Urothelium cell line (cell line): ENCODE results near the gene EEFSEC.

Experiments
- DNase-seq: peaks from one replicate; pipeline ENCODE4 v3.0.0; 2011; ENCODE audit warnings: low spot score, mixed read lengths
- FAIRE-seq: peaks from 2 replicates; lab custom pipeline; 2011; peaks lifted over from hg19 to GRCh38; lab: Jason Lieb, UNC

Gene EEFSEC

DNA sequence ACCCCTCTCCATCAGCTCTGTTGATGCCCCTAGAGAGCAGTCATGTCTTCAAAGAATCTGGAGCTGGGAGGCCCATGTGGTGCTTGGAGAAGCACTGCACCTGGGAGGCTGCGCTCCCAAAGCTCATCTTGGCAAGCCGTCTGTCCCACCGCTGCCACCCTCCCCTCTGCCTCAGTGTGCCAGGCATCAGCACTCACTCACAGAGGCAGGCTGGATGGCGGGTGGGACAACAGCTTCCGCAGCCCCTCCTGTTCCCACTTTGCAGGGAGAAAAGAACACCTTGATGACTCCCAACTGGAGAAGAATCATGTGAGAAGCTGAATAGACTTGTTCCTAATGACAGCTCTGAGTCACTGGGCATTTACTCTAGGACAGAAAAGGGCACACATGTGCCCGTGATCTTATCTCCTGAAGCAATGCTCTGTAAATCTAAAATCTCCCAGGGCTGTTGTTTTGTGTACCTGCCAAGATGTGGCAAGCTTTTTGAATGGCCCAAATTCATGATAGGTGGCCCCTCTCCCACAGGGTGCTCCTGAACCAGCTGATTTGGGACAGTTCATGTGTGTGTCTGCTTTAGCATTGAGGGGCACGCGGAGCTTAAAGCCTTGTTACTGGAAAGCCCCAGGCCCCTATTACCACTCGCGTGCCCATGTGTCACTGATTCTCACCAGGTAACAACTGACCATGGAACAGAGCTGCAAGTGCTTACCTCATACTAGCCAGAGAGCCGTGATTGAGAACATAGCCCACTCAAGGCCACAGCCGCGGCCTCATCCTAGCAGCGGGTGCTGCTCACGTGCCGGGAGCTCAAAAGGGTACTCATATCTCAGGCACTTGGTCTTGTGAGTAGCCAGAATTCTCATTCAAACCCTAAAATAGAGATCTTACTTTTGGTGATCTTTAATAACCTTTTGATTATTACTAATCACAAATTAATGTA lies 209.0 kb downstream of the EEFSEC start:
- no peak for FAIRE-seq
- no peak for DNase-seq

- DNase-seq = no peak
- FAIRE-seq = no peak
Measured at GRCh38 chr3:128364291-128364690, 211.0 kb downstream of the EEFSEC start.

GRCh38 chr3:128364808-128365360 lies 211.6 kb downstream of the EEFSEC start:
- FAIRE-seq = no peak
- DNase-seq = no peak

DNA sequence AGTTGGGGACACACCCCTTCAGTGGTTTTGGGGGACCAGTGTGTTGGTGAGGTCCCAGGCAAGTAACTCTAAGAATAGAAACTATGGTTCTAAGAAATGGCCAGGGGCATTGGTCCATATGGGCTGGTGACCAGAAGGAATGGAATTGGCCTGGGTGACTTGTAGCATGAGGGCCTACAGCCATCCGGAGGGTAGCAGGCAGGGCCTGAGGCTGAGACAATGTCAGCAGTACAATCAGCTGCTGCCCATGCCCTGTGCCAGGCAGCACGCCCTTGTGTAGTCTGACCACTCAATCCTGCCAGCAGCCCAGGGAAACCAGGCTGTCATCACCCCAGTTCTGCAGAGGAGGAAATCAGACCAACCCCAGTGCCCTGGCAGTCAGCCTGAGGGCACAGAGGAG lies 212.9 kb downstream of the EEFSEC start:
- DNase-seq (no peak), FAIRE-seq (no peak)

GRCh38 chr3:128366652-128367051 lies 213.4 kb downstream of the EEFSEC start:
- no peak for DNase-seq
- FAIRE-seq = no peak

GRCh38 chr3:128367221-128367620 lies 213.9 kb downstream of the EEFSEC start:
- no peak for DNase-seq
- FAIRE-seq = no peak

DNA sequence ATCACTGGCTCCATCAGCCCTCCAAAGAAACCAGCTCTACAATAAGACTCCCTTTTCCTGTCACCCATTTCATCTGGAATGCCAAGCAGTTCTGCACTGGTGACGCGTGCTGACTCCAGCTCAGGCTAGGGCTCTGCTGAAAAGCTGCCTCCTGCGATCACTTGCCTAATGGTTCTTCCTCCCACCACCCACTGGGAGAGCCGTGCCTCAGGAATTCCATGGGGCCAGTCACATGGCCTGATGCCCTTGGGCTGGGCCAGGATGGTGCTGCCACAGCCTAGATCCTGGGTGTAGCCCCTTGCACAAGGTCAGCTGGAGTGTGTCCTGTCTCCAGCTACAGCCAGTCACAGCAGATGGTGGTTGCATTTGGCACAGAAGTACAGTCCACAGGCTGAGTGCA lies 214.5 kb downstream of the EEFSEC start:
- FAIRE-seq = peak; percentile 5
- no peak for DNase-seq

GRCh38 chr3:128368626-128369025 lies 215.3 kb downstream of the EEFSEC start:
- no peak for DNase-seq
- no peak for FAIRE-seq

GRCh38 chr3:128369121-128369703 lies 215.9 kb downstream of the EEFSEC start:
- no peak for FAIRE-seq
- DNase-seq = no peak

GRCh38 chr3:128369881-128370642 lies 216.8 kb downstream of the EEFSEC start:
- DNase-seq = no peak
- FAIRE-seq = no peak

GRCh38 chr3:128372281-128372680 lies 219.0 kb downstream of the EEFSEC start:
- FAIRE-seq (no peak), DNase-seq (no peak)

DNA sequence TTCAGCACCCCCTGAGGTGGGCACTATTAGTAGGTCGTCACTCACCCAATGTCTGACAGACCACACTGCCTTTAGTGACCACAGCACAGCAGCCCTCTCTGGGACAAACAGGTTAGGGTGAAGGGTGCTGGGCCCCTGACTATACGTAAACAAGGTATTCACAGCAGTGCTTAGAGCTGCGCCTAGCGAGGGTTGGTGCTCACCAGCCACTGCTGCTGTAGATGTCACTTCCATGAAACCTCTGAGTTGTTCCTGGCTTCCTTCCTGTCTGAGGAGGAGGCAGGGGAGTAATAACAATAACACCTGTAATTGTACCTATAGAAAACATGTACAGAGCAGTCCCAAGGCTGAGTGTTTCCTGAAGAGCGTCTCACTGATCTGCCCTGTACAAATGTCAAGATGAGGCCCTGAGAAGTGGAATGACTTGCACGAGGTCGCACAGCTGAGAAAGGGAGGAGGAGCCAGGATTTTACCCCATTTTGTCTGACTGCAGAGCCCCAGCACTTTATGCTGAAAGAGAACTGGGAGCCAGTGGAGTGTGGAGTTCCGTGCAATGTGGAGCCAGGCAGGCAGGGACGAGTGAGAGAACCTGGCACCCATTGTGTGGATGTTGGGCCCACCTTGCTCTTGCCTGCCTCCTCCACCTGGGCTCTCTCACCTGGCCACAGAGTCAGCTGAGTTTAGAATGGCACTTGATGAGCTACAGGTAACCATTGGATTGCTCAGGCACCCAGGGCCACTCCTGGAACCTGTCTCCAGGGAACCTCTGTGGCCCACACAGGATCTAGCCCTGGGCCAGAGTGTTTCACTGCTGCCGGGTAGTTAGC lies 219.6 kb downstream of the EEFSEC start:
- DNase-seq (no peak), FAIRE-seq (no peak)

- DNase-seq (no peak), FAIRE-seq (no peak)
Measured at GRCh38 chr3:128374746-128375445, 221.6 kb downstream of the EEFSEC start.

- FAIRE-seq (no peak), DNase-seq (no peak)
Measured at GRCh38 chr3:128376516-128376915, 223.2 kb downstream of the EEFSEC start.

DNA sequence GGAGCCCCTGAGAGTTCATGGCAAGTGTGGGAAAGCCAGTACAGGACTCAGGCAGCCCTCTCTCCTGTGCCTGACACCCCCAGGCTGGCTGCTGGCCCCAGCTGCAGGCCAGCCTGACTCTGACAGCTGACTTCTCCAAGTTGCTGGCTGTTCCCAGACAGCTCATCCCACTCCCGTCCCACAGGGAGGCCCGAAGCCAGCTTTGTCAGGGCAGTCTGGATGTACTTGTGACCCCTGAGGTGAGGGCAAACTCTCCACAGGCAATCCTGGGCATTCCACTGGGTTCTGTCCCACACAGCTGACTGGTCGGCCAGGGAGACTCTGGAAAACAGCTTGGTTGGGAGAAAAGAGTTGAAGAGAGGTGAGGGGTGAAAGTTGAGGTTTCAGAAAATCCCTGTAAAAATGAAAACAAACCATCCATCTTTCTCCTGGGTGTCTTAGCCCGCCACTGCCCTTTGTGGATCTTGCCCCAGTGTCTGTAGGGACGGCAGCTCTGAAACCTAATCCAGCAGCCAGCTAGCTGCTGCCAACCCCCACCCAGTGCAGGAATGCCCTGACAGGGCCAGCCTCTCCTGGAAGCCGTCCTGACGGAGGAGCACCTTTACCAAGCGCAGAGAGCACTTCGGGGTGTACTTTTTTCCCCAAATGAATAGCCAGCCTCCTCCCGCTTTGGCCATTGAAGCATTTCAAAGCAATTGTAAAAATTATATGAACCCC lies 225.5 kb downstream of the EEFSEC start:
- FAIRE-seq (no peak), DNase-seq (no peak)

GRCh38 chr3:128379367-128380160 lies 226.3 kb downstream of the EEFSEC start:
- DNase-seq (no peak), FAIRE-seq (no peak)

DNA sequence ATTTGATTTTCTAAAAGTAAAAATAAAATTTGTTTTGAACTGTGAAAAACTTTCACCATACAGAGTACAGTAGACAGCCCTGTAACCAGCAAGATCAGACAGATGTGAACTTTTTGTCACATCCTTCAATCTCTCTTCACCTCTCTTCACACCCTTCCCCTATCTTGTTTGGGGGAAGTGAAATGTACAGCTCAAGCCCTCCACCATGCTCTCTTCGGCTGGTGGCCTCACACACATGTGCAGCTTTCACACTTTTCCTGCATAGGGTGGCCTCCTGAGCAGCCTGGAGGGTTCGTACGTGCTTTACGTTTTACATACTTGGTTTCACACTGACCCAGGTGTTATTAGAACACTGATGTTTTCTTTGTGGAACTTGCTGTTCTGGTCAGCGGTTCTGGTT lies 227.0 kb downstream of the EEFSEC start:
- FAIRE-seq = no peak
- DNase-seq = no peak

DNA sequence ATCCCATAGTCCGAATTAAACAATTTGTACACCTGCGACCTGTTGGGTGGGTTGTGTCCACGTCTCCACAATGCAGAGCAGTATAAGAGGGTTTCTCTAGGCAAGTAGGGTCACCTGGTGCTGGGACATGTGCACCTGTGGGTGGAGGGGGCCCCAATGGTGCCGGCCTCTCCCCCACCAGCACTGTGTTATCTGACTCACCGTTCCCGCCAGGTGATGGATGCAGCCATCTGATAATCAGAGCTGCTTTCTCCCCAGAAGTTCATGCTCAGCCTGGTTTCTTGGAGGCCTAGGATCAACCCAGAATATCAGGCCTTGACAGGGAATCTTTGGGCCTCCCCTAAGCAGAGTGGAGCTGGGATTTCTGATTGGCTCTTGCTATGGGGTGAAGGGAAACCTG lies 227.4 kb downstream of the EEFSEC start:
- DNase-seq = no peak
- no peak for FAIRE-seq
